Measurements from ENCODE around the gene LSR. TPM values are rescaled to one million over a fixed set of nuclear protein-coding genes. Genes with fewer than 3 reads are reported as not detected.

LSR gene
- total RNA-seq, 4 donors from 2014 or later = 2.5 to 11.4 (median 5.2) TPM

- Histone ChIP-seq H3K27me3 (peaks cover 12 to 33% (median 27%) of the 10 kb centered on the region in 3 donors), H3K9me3 (no peaks in the 10 kb centered on the region), H3K27ac (no peak overlapping the region), H3K36me3 (no peaks in the 10 kb centered on the region), H3K4me3 (no peak overlapping the region), H3K4me1 (no peaks in the 10 kb centered on the region)
- no peak for ATAC-seq
- no peak for DNase-seq
- TF ChIP-seq POLR2A (IDR thresholded peaks at IDR 0.05) (no peak), CTCF (IDR thresholded peaks at IDR 0.05 in 4 of 5, conservative IDR thresholded peaks at IDR 0.05 in 1 of 5) (no peak)
- intact Hi-C loops (cut with DNase I; ENCODE audit: low total_unique reads) (no loop called here), in situ Hi-C loops (cut with MboI; ENCODE audit: low sequenced_read_pairs in 4 of 4) (no loop called here)
Observed at GRCh38 chr19:35293808-35294207, 45.0 kb downstream of the LSR start.

GRCh38 chr19:35294328-35294727, 45.5 kb downstream of the LSR start:
- ATAC-seq = no peak
- peaks cover 12 to 38% (median 30%) of the 10 kb centered on the region in 3 donors for H3K27me3 ChIP-seq
- in situ Hi-C loops (cut with MboI; ENCODE audit: low sequenced_read_pairs in 4 of 4) (no loop called here), intact Hi-C loops (cut with DNase I; ENCODE audit: low total_unique reads) (no loop called here)
- DNase-seq = no peak
- H3K4me3 ChIP-seq = no peak overlapping the region
- no peak overlapping the region for H3K27ac ChIP-seq
- H3K9me3 ChIP-seq = no peaks in the 10 kb centered on the region
- H3K36me3 ChIP-seq = no peaks in the 10 kb centered on the region
- H3K4me1 ChIP-seq = no peaks in the 10 kb centered on the region
- TF ChIP-seq POLR2A (IDR thresholded peaks at IDR 0.05) = no peak

- no peak for ATAC-seq
- Histone ChIP-seq H3K9me3 (no peaks in the 10 kb centered on the region), H3K4me1 (no peaks in the 10 kb centered on the region), H3K4me3 (no peak overlapping the region), H3K36me3 (no peaks in the 10 kb centered on the region), H3K27ac (no peak overlapping the region), H3K27me3 (peaks cover 12 to 43% (median 36%) of the 10 kb centered on the region in 3 donors)
- DNase-seq = no peak
- intact Hi-C loops (cut with DNase I; ENCODE audit: low total_unique reads) (no loop called here), in situ Hi-C loops (cut with MboI; ENCODE audit: low sequenced_read_pairs in 4 of 4) (no loop called here)
- TF ChIP-seq CTCF (IDR thresholded peaks at IDR 0.05 in 4 of 5, conservative IDR thresholded peaks at IDR 0.05 in 1 of 5) (no peak), POLR2A (IDR thresholded peaks at IDR 0.05) (no peak)
Observed at GRCh38 chr19:35294859-35295791, 46.3 kb downstream of the LSR start.

GRCh38 chr19:35295792-35296462, 47.1 kb downstream of the LSR start:
- TF ChIP-seq POLR2A (IDR thresholded peaks at IDR 0.05) = no peak
- Histone ChIP-seq H3K4me3 (no peak overlapping the region), H3K27ac (no peak overlapping the region), H3K36me3 (no peaks in the 10 kb centered on the region), H3K4me1 (no peaks in the 10 kb centered on the region), H3K9me3 (no peaks in the 10 kb centered on the region), H3K27me3 (peaks cover 12 to 49% (median 43%) of the 10 kb centered on the region in 3 donors)
- in situ Hi-C loops (cut with MboI; ENCODE audit: low sequenced_read_pairs in 4 of 4) = no loop called here
- intact Hi-C loops (cut with DNase I; ENCODE audit: low total_unique reads) = no loop called here
- no peak for DNase-seq
- no peak for ATAC-seq

GRCh38 chr19:35296644-35297514, 48.1 kb downstream of the LSR start:
- DNase-seq = no peak
- H3K9me3 ChIP-seq = no peaks in the 10 kb centered on the region
- H3K4me1 ChIP-seq = no peaks in the 10 kb centered on the region
- in situ Hi-C loops (cut with MboI; ENCODE audit: low sequenced_read_pairs in 4 of 4) (no loop called here), intact Hi-C loops (cut with DNase I; ENCODE audit: low total_unique reads) (no loop called here)
- no peak overlapping the region for H3K4me3 ChIP-seq
- no peak for ATAC-seq
- H3K27ac ChIP-seq = no peak overlapping the region
- H3K36me3 ChIP-seq = no peaks in the 10 kb centered on the region
- TF ChIP-seq CTCF (IDR thresholded peaks at IDR 0.05 in 4 of 5, conservative IDR thresholded peaks at IDR 0.05 in 1 of 5) (no peak), POLR2A (IDR thresholded peaks at IDR 0.05) (no peak)
- H3K27me3 ChIP-seq = peaks cover 12 to 50% (median 43%) of the 10 kb centered on the region in 3 donors
